GM12878 (cell line): ENCODE data around the gene TRIM38. TPM values are rescaled to one million over a fixed set of nuclear protein-coding genes. Genes with fewer than 3 reads are reported as not detected.

ENCODE experiments used
- ATAC-seq: fragments of 200-7000 bp; cut with Tn5 transposase; 3 replicates; pipeline ENCODE4 v1.9.1; 2020; ENCODE audit warnings: mild to moderate bottlenecking, moderate library complexity
- BruUV-seq: library from RNA; stranded (reverse); fragments of 400-500 nt; replicated peaks from 2 replicates; lab custom pipeline; 2021; lab: Mats Ljungman, UMichigan
- CTCF ChIA-PET: fragments of 300-600 bp; sonication (Branson Sonifier 250); formaldehyde crosslinking; extraction: SDS; loops from one replicate; lab custom pipeline; 2021; ENCODE audit warnings: inconsistent platforms; lab: Yijun Ruan, JAX
- POLR2A ChIA-PET: fragments of 350-600 bp; formaldehyde crosslinking; extraction: SDS; loops from one replicate; lab custom pipeline; 2021; ENCODE audit warnings: inconsistent platforms; lab: Charles Lee
- RAD21 ChIA-PET: fragments of 300-600 bp; sonication (Branson Sonifier 250); formaldehyde crosslinking; loops from one replicate; lab custom pipeline; 2023; ENCODE audit warnings: antibody characterized with exemption; ENCODE audit not compliant: unreplicated experiment; lab: Charles Lee
- SMC1A ChIA-PET: fragments of 300-600 bp; sonication (Branson Sonifier 250); formaldehyde crosslinking; loops from one replicate; lab custom pipeline; 2023; ENCODE audit not compliant: unreplicated experiment, uncharacterized antibody; lab: Charles Lee
- DNase-seq: peaks from one replicate; pipeline ENCODE4 v3.0.0-alpha.2; 2011; ENCODE audit warnings: low read depth, low spot score
- FAIRE-seq: peaks from 3 replicates; lab custom pipeline; 2011; peaks lifted over from hg19 to GRCh38; lab: Jason Lieb, UNC
- H2AFZ ChIP-seq: 2 replicates; pipeline ENCODE4 v1.6.0; 2011; ENCODE audit warnings: low read depth, low read length, control low read depth; ENCODE audit not compliant: control insufficient read depth
- H3K27ac ChIP-seq: 2 replicates; pipeline ENCODE4 v1.5.1; 2011; ENCODE audit warnings: control low read depth; ENCODE audit not compliant: control insufficient read depth, insufficient read depth
- H3K27me3 ChIP-seq, 2 experiments: replicated peaks in 1 of 2; 2 replicates each; pipeline versions ENCODE4 v1.6.0 to v1.6.1; 2011; ENCODE audit warnings: low read length in 1 of 2; ENCODE audit not compliant: control insufficient read depth in 2 of 2, insufficient read depth in 2 of 2
- H3K36me3 ChIP-seq, 2 experiments: 2 replicates each; pipeline ENCODE4 v1.5.1; 2011; ENCODE audit warnings: low read length in 1 of 2; ENCODE audit not compliant: control insufficient read depth in 2 of 2, insufficient read depth in 2 of 2
- H3K4me1 ChIP-seq: 2 replicates; pipeline ENCODE4 v1.6.1; 2011; ENCODE audit warnings: mild to moderate bottlenecking, low read length, moderate library complexity, mixed read lengths; ENCODE audit not compliant: control insufficient read depth, insufficient read depth
- H3K4me2 ChIP-seq: 2 replicates; pipeline ENCODE4 v1.6.0; 2011; ENCODE audit warnings: control low read depth; ENCODE audit not compliant: control insufficient read depth, insufficient read depth
- H3K4me3 ChIP-seq: fragments of 200-600 bp; sonication (generic); 2 replicates; pipeline ENCODE4 v1.5.1; 2016
- H3K79me2 ChIP-seq: 2 replicates; pipeline ENCODE4 v1.6.0; 2011; ENCODE audit warnings: low read length; ENCODE audit not compliant: control insufficient read depth, insufficient read depth
- H3K9ac ChIP-seq: 2 replicates; pipeline ENCODE4 v1.8.0; 2011; ENCODE audit warnings: low read length, control low read depth, mixed read lengths; ENCODE audit not compliant: control insufficient read depth, insufficient read depth
- H3K9me3 ChIP-seq: replicated peaks from 3 replicates; pipeline ENCODE4 v1.5.1; 2011; ENCODE audit warnings: mild to moderate bottlenecking, low read length; ENCODE audit not compliant: control insufficient read depth, insufficient read depth
- H4K20me1 ChIP-seq: 2 replicates; pipeline ENCODE4 v1.6.0; 2011; ENCODE audit not compliant: control insufficient read depth, insufficient read depth
- CUX1 ChIP-seq: IDR thresholded peaks from 2 replicates; pipeline ENCODE4 v1.6.1; 2012; ENCODE audit warnings: improper control_type of control experiment, low read depth, low read length; ENCODE audit not compliant: insufficient replicate concordance
- WGBS: methylation state at CpG from one replicate; pipeline ENCODE4 v1.1.6; 2016; ENCODE audit warnings: low lambda C conversion rate; ENCODE audit not compliant: insufficient replicate concordance, insufficient coverage; ENCODE audit errors: missing lambda C conversion rate; 5-methylcytosine and 5-hydroxymethylcytosine counted together
- in situ Hi-C: fragments of 300-500 bp; cut with MboI; formaldehyde crosslinking; loops from 9 replicates; pipeline ENCODE4 v1.14.3; 2018; ENCODE audit warnings: mixed read lengths
- intact Hi-C: fragments of 100-400 bp; cut with micrococcal nuclease; formaldehyde crosslinking; loops from one replicate; pipeline ENCODE4 v1.14.2; 2022; ENCODE audit not compliant: unreplicated experiment
- polyA plus RNA-seq, 11 experiments: library from polyadenylated mRNA; depleted of rRNA in 4 of 11; unstranded in 6 of 11; stranded (reverse) in 5 of 11; fragments of >200 nt; fragmentation: Nextera tagmentation in 4 of 11; fragmentation: Illumina TruSeq in 1 of 11; extraction: Ambion mirVana in 4 of 11; extraction: Trizol in 1 of 11; gene quantifications; 1 replicate in 1 of 11; 2 replicates in 10 of 11; pipeline versions ENCODE4 v1.2.1 to v1.2.3, GENCODE V29; 2011 to 2016; ENCODE audit warnings: inconsistent platforms in 2 of 11, missing spikeins in 2 of 11, low read depth in 1 of 11
- total RNA-seq, 4 experiments: library from RNA; depleted of rRNA in 3 of 4; stranded (reverse); fragments of >200 nt in 3 of 4; fragmentation: Illumina TruSeq in 1 of 4; extraction: Trizol in 1 of 4; gene quantifications; 2 replicates each; pipeline versions ENCODE4 v1.2.1 to v1.2.3, GENCODE V29; 2013 to 2021

The TRIM38 gene
- total and polyA plus RNA-seq, 10 of the 15 experiments (the other 5 are each of a cell fraction or from before 2014, with no cell fraction given), result 4.5 to 14.7 (median 11.1) TPM

GRCh38 chr6:26019261-26019830 lies 56.7 kb downstream of the TRIM38 start:
- no peaks in the 10 kb centered on the region for H3K27me3 ChIP-seq
- no TSS peak for BruUV-seq
- WGBS, result 92% methylated on average over 9 of the region's 9 CpGs
- in situ Hi-C loops, result no loop called here
- intact Hi-C loops, result no loop called here
- FAIRE-seq, result no peak
- H2AFZ ChIP-seq, result no peak overlapping the region
- H3K4me1 ChIP-seq, result peaks cover 8% of the 10 kb centered on the region; the same call in 1 of the 2 replicates
- ChIA-PET POLR2A (interaction anchor here (0.9 to 4.2 kb wide), 7 partner anchors 10 to 68 kb away, joined by 3 to 50 read pairs (median 7); partner anchors contain the start of genes HFE and TRIM38), RAD21 (interaction anchor here (1.4 to 3.9 kb wide), 3 partner anchors 13 to 34 kb away, joined by 4 to 28 read pairs (median 10); a partner anchor contains a TSS), CTCF (interaction anchor here (1.9 to 11.1 kb wide), 4 partner anchors 9 to 27 kb away, joined by 6 to 96 read pairs (median 24); a partner anchor contains a TSS), SMC1A (interaction anchor here (0.9 to 4.4 kb wide), 6 partner anchors 12 to 48 kb away, joined by 3 to 36 read pairs (median 6); a partner anchor contains a TSS)
- DNase-seq, result no peak
- H4K20me1 ChIP-seq, result no peaks in the 10 kb centered on the region
- H3K36me3 ChIP-seq, result no peaks in the 10 kb centered on the region
- no peak overlapping the region for H3K27ac ChIP-seq
- H3K4me3 ChIP-seq, result no peak overlapping the region
- ATAC-seq, result no peak
- H3K4me2 ChIP-seq, result no peak overlapping the region
- H3K9ac ChIP-seq, result no peak overlapping the region
- H3K79me2 ChIP-seq, result no peaks in the 10 kb centered on the region
- TF ChIP-seq CUX1, result no peak
- H3K9me3 ChIP-seq, result peaks cover 7% of the 10 kb centered on the region
